Mammary epithelial cell (primary cell): ENCODE data around the gene KCNIP1.

ENCODE experiments used
- CTCF ChIP-seq, 2 donors: IDR thresholded peaks in 1 of 2; conservative IDR thresholded peaks in 1 of 2; 2 replicates each; pipeline ENCODE4 v1.5.1; 2011 to 2012; ENCODE audit warnings: inconsistent platforms in 2 of 2, low read length in 2 of 2, mild to moderate bottlenecking in 2 of 2, control low read depth in 1 of 2, low read depth in 1 of 2; ENCODE audit not compliant: insufficient read depth in 1 of 2; ENCODE audit errors: extremely low read depth in 1 of 2
- EZH2 ChIP-seq: IDR thresholded peaks from 2 replicates; pipeline ENCODE4 v1.6.1; 2012; ENCODE audit warnings: low read length, inconsistent platforms, borderline replicate concordance

GRCh38 chr5:170546282-170546681 is 42.5 kb downstream of the KCNIP1 start:
- TF ChIP-seq CTCF (conservative IDR thresholded peaks at IDR 0.05 in 1 of 2, IDR thresholded peaks at IDR 0.05 in 1 of 2; ENCODE audit: extremely low read depth in 1 of 2, insufficient read depth in 1 of 2, low read depth in 1 of 2, low read length in 2 of 2): no peak
- no peak for TF ChIP-seq EZH2
